GM12801 (cell line): Measurements from ENCODE around the gene TGM1.

ENCODE experiments used
- TF ChIP-seq, protein P1 (sequence below): IDR thresholded peaks from one replicate; pipeline ENCODE4 v1.5.1; 2011; ENCODE audit warnings: control low read depth; ENCODE audit not compliant: insufficient read length; ENCODE audit errors: extremely low read depth

Gene TGM1

GRCh38 chr14:24264298-24264697 lies 1.3 kb upstream of the TGM1 start:
- TF ChIP-seq, protein P1, sequence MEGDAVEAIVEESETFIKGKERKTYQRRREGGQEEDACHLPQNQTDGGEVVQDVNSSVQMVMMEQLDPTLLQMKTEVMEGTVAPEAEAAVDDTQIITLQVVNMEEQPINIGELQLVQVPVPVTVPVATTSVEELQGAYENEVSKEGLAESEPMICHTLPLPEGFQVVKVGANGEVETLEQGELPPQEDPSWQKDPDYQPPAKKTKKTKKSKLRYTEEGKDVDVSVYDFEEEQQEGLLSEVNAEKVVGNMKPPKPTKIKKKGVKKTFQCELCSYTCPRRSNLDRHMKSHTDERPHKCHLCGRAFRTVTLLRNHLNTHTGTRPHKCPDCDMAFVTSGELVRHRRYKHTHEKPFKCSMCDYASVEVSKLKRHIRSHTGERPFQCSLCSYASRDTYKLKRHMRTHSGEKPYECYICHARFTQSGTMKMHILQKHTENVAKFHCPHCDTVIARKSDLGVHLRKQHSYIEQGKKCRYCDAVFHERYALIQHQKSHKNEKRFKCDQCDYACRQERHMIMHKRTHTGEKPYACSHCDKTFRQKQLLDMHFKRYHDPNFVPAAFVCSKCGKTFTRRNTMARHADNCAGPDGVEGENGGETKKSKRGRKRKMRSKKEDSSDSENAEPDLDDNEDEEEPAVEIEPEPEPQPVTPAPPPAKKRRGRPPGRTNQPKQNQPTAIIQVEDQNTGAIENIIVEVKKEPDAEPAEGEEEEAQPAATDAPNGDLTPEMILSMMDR, result no peak

GRCh38 chr14:24263848-24264247 lies 871 bp upstream of the TGM1 start:
- TF ChIP-seq, protein P1, result no peak

DNA sequence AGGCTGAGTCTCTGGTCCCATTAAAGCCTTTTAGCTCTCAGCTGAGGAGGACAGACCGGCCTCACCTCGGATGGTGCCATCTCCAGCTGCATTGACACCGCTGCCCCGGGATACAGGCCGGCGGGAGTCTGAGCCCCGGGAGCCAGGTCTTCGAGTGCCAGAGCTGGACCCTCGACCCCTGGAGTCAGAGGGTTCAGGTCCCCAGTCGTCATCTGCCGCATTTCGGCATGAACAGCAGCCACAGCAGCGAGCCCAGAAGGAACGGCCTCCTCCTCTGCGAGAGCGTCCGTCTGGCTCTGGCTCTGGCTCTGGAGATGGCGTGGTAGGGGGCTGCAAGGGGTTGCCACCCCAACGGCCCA lies 1.0 kb downstream of the TGM1 start:
- TF ChIP-seq, protein P1, result no peak

DNA sequence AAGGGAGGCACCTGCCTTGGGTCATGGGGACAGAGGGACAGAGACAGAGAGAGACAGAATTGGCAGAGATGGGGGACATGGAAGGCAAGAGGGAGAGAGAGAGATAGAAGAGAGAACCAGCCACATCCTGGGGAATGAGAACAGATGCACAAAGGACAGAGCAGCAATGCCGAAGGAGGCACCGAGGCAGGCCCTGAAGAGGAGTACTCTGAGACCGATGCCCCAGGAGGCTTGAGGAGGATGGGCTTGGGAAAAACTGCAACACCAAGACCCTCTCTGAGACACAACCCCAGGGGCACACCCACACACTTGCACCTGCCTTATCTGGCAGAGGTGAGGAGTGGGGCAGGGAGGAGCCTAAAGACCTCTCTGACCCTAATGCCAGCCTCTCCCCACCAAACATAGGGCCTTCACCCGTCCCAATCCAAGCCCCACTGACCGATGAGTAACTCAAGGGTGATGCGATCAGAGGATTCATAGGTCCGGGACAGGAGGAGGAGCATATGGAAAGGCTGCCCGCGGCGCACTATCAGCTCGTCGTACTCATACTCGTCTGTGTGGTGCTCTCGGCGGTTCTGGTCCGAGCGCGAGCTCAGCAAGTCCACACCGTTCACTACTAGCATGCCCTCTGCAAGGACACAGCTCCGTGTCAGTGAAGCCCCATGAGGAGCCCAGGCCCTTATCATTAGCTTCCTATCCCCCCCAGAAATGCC lies 1.6 kb downstream of the TGM1 start:
- TF ChIP-seq, protein P1, result no peak

DNA sequence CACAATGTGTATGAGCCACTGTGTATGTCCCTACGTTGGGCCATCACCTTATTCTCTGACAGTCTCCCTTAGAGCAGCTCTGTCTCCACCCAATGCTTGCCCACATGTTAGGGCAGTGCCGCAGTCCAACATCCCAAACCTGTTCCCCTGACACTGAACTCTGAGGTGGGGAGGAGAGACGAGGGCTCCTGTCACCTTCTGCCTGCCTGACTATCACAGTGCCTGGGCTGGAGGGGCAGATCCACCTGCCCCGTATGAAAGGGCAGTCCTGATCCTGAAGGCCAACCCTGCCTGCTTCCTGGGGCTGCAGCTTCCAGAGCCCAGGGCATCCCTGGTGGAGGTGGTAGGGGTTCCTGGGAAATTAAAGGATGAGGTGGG lies 2.2 kb downstream of the TGM1 start:
- TF ChIP-seq, protein P1, result no peak

DNA sequence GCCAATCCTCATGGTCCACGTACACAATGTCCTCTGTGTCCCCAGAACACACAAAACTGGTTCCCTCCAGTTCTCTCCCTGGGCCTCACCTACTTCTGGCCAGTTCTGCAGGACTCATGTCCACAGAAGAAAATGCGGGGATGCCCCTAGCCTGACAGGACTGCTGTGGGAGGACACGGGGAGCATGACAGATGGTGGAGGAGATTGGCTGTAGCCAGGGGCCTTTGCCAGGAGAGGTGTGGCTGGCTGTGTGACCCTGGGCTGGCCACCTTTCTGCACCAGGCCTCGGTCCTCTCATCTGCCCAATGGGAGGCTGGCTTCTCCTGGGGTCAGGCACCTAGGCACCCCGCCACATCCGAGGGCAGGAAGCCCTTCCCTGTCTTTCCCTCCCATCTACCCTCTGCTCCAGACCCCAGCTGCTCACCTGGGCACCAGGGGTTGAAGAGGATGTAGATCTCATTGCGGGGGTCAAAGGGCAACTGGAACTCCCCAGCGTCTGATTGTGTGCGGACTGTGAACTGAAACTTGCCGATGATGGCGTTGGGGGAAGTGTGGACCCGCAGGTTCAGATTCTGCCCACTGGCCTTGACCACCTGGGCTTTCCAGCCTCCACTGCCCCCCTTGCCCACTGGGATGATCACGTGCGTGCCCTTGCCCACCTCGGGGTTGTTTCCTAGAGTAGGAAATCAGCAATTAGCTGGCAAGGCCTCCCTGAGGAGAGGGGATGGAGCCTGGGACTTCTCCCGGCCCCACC lies 2.8 kb downstream of the TGM1 start:
- TF ChIP-seq, protein P1, result no peak

GRCh38 chr14:24259282-24260025 lies 3.5 kb downstream of the TGM1 start:
- TF ChIP-seq, protein P1, result no peak
